Thyroid gland (tissue), 4 donors: Measurements from ENCODE around the gene TOMM5. TPM values are rescaled to one million over a fixed set of nuclear protein-coding genes. Genes with fewer than 3 reads are reported as not detected.

Experiments
- DNase-seq, 2 donors: peaks; one replicate each; pipeline ENCODE4 v3.0.0-alpha.2; 2019
- H3K27ac ChIP-seq, 3 donors: fragments of 200-600 bp; sonication (generic); 1 replicate in 2 of 3; 2 replicates in 1 of 3; pipeline ENCODE4 v1.5.1; 2016 to 2019; ENCODE audit warnings: mild to moderate bottlenecking in 1 of 3, moderate library complexity in 1 of 3
- H3K27me3 ChIP-seq: fragments of 200-600 bp; sonication (generic); one replicate; pipeline ENCODE4 v1.5.1; 2019
- H3K36me3 ChIP-seq, 2 donors: fragments of 200-600 bp; sonication (generic); one replicate each; pipeline ENCODE4 v1.5.1; 2016 to 2019
- H3K4me1 ChIP-seq, 2 donors: fragments of 200-600 bp; sonication (generic); one replicate each; pipeline ENCODE4 v1.5.1; 2017 to 2019
- H3K4me3 ChIP-seq, 3 donors: fragments of 200-600 bp; sonication (generic); replicated peaks in 1 of 3; 1 replicate in 2 of 3; 2 replicates in 1 of 3; pipeline ENCODE4 v1.5.1; 2016; ENCODE audit warnings: mild to moderate bottlenecking in 1 of 3
- H3K9me3 ChIP-seq: fragments of 200-600 bp; sonication (generic); one replicate; pipeline ENCODE4 v1.5.1; 2017
- CTCF ChIP-seq, 6 experiments: fragments of 200-600 bp in 3 of 6; fragments of 450-650 bp in 3 of 6; sonication (generic) in 3 of 6; IDR thresholded peaks; one replicate each; pipeline ENCODE4 v1.5.1; 2016 to 2019; ENCODE audit warnings: antibody characterized with exemption in 6 of 6, mild to moderate bottlenecking in 2 of 6, inconsistent platforms in 1 of 6, moderate library complexity in 1 of 6
- POLR2A ChIP-seq, 2 donors: fragments of 450-650 bp; IDR thresholded peaks; one replicate each; pipeline ENCODE4 v1.6.1; 2017; ENCODE audit warnings: antibody characterized with exemption in 2 of 2, mild to moderate bottlenecking in 2 of 2, moderate library complexity in 1 of 2
- WGBS, 2 donors: methylation state at CpG; one replicate each; pipeline ENCODE4 v1.1.5; 2017; 5-methylcytosine and 5-hydroxymethylcytosine counted together
- intact Hi-C: fragments of 100-400 bp; cut with DNase I; formaldehyde crosslinking; loops from one replicate; pipeline ENCODE4 v1.15.1; 2023
- total RNA-seq, 4 donors: library from RNA; depleted of rRNA; stranded (reverse); fragments of >200 nt; gene quantifications; one replicate each; pipeline ENCODE4 v1.2.3, GENCODE V29; 2016

Gene TOMM5
- total RNA-seq, 4 donors from 2014 or later: 56.7 to 110 (median 85.0) TPM

- no peaks in the 10 kb centered on the region for H3K9me3 ChIP-seq
- no peak for DNase-seq
- peak overlapping the region in 1 of 3 donors; percentile 57 for H3K4me3 ChIP-seq
- H3K4me1 ChIP-seq: peaks cover 5 to 22% of the 10 kb centered on the region in 2 donors
- WGBS, 2 donors: 57 to 69% methylated on average over 5 of the region's 5 CpGs
- H3K27me3 ChIP-seq: no peaks in the 10 kb centered on the region
- H3K36me3 ChIP-seq: no peaks in the 10 kb centered on the region
- intact Hi-C loops: no loop called here
- TF ChIP-seq CTCF (IDR thresholded peaks at IDR 0.05) (no peak), POLR2A (IDR thresholded peaks at IDR 0.05) (no peak)
- no peak overlapping the region for H3K27ac ChIP-seq
Observed at GRCh38 chr9:37575001-37575400, 17.4 kb downstream of the TOMM5 start.

- TF ChIP-seq CTCF (IDR thresholded peaks at IDR 0.05) (no peak), POLR2A (IDR thresholded peaks at IDR 0.05) (no peak)
- no peak for DNase-seq
- no peaks in the 10 kb centered on the region for H3K9me3 ChIP-seq
- no peaks in the 10 kb centered on the region for H3K27me3 ChIP-seq
- H3K27ac ChIP-seq: no peak overlapping the region
- no peak overlapping the region for H3K4me3 ChIP-seq
- intact Hi-C loops: no loop called here
- 59 to 61% methylated on average over 5 of the region's 5 CpGs for WGBS, 2 donors
- H3K4me1 ChIP-seq: peaks cover 5 to 22% of the 10 kb centered on the region in 2 donors
- no peaks in the 10 kb centered on the region for H3K36me3 ChIP-seq
Observed at GRCh38 chr9:37574241-37574721, 18.1 kb downstream of the TOMM5 start.

- intact Hi-C loops: no loop called here
- WGBS, 2 donors: 97 to 98% methylated on average over 1 of the region's 1 CpG
Observed at GRCh38 chr9:37571282-37571681, 21.1 kb downstream of the TOMM5 start.

GRCh38 chr9:37566716-37567115, 25.7 kb downstream of the TOMM5 start:
- intact Hi-C loops: no loop called here
- WGBS, 2 donors: 81 to 84% methylated on average over 3 of the region's 3 CpGs
- no peak for DNase-seq
- Histone ChIP-seq H3K9me3 (no peaks in the 10 kb centered on the region), H3K4me1 (no peaks in the 10 kb centered on the region), H3K27me3 (no peaks in the 10 kb centered on the region), H3K27ac (no peak overlapping the region), H3K4me3 (no peak overlapping the region), H3K36me3 (no peaks in the 10 kb centered on the region)
- TF ChIP-seq POLR2A (IDR thresholded peaks at IDR 0.05): no peak
- TF ChIP-seq CTCF (IDR thresholded peaks at IDR 0.05): no peak

More at GRCh38 chr9:37571282-37571681, 21.1 kb downstream of the TOMM5 start:
- DNase-seq: no peak
- H3K27me3 ChIP-seq: no peaks in the 10 kb centered on the region
- H3K4me3 ChIP-seq: no peak overlapping the region
- H3K9me3 ChIP-seq: no peaks in the 10 kb centered on the region
- no peaks in the 10 kb centered on the region for H3K36me3 ChIP-seq
- H3K27ac ChIP-seq: no peak overlapping the region
- peaks cover 5 to 18% of the 10 kb centered on the region in 2 donors for H3K4me1 ChIP-seq
- TF ChIP-seq CTCF (IDR thresholded peaks at IDR 0.05) (no peak), POLR2A (IDR thresholded peaks at IDR 0.05) (no peak)

GRCh38 chr9:37565661-37566618, 26.5 kb downstream of the TOMM5 start:
- H3K4me1 ChIP-seq: no peaks in the 10 kb centered on the region
- no peak overlapping the region for H3K27ac ChIP-seq
- H3K36me3 ChIP-seq: no peaks in the 10 kb centered on the region
- 80 to 85% methylated on average over 7 of the region's 7 CpGs for WGBS, 2 donors
- no peak for TF ChIP-seq CTCF (IDR thresholded peaks at IDR 0.05)
- no peak for TF ChIP-seq POLR2A (IDR thresholded peaks at IDR 0.05)
- no peak for DNase-seq
- intact Hi-C loops: no loop called here
- no peaks in the 10 kb centered on the region for H3K9me3 ChIP-seq
- no peak overlapping the region for H3K4me3 ChIP-seq
- H3K27me3 ChIP-seq: no peaks in the 10 kb centered on the region
